Fibroblast of skin of back (primary cell): ENCODE data around the gene GPR158. TPM values are rescaled to one million over a fixed set of nuclear protein-coding genes. Genes with fewer than 3 reads are reported as not detected.
"Not testable (repeated sequence)": the region's sequence is repeated elsewhere in the genome, so short reads cannot be mapped to it uniquely, and the experiment has no call there.

Source experiments
- DNase-seq: peaks from one replicate; pipeline ENCODE4 v3.0.0-alpha.2; 2013
- polyA plus RNA-seq, 2 experiments: library from polyadenylated mRNA; unstranded; fragments of 120-200 nt; gene quantifications; one replicate each; pipeline ENCODE4 v1.2.1, GENCODE V29; 2013; ENCODE audit not compliant: insufficient read length in 2 of 2

The GPR158 gene, protein sequence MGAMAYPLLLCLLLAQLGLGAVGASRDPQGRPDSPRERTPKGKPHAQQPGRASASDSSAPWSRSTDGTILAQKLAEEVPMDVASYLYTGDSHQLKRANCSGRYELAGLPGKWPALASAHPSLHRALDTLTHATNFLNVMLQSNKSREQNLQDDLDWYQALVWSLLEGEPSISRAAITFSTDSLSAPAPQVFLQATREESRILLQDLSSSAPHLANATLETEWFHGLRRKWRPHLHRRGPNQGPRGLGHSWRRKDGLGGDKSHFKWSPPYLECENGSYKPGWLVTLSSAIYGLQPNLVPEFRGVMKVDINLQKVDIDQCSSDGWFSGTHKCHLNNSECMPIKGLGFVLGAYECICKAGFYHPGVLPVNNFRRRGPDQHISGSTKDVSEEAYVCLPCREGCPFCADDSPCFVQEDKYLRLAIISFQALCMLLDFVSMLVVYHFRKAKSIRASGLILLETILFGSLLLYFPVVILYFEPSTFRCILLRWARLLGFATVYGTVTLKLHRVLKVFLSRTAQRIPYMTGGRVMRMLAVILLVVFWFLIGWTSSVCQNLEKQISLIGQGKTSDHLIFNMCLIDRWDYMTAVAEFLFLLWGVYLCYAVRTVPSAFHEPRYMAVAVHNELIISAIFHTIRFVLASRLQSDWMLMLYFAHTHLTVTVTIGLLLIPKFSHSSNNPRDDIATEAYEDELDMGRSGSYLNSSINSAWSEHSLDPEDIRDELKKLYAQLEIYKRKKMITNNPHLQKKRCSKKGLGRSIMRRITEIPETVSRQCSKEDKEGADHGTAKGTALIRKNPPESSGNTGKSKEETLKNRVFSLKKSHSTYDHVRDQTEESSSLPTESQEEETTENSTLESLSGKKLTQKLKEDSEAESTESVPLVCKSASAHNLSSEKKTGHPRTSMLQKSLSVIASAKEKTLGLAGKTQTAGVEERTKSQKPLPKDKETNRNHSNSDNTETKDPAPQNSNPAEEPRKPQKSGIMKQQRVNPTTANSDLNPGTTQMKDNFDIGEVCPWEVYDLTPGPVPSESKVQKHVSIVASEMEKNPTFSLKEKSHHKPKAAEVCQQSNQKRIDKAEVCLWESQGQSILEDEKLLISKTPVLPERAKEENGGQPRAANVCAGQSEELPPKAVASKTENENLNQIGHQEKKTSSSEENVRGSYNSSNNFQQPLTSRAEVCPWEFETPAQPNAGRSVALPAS (N-terminal part only)
- polyA plus RNA-seq (2013, experiment 1 of 2; ENCODE audit: insufficient read length): not detected
- polyA plus RNA-seq (2013, experiment 2 of 2; ENCODE audit: insufficient read length): not detected

DNA sequence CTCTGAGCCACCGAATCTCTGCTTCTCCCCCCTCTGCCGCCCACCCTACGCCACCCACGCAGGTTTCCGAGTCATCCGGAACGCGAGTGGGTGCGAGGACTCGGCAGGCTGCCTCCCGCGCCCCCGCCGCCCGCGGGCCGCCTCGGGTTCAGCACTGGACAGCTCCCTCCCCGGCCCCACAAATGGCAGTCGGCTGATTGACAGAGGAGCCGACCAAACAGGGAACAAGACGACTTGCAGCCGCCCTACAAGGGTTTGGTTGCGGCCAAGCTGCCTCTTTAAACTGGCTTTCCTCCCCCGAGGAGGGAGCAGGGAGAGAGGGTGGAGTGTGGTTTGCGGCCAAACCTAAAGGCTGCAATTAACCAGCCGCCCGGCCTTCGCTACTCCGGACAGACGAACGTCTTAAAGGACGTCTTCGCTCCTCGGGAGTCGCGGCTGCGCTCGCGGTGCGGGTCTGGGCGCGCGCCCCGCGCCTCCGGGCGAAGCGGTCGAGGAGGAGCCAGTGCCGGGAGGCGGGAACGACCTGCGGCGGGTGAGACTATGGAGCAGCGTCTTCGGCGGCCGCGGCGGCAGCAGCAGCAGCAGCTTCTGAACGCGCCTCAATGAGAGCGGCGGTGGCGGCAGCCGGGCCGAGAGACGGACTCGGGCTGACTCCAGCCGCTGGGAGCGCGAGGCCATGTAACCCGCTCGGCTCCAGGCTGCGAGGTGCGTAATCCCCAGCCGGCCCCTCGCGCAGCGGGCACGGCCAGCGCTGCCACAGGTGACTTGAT is at the start of gene GPR158:
Gene GPR158, plus strand, starts transcription at position 541 of the 770 bp plus-strand sequence. CDS start 420 bp downstream, outside the sequence.
- peak; percentile 96 for DNase-seq

DNA sequence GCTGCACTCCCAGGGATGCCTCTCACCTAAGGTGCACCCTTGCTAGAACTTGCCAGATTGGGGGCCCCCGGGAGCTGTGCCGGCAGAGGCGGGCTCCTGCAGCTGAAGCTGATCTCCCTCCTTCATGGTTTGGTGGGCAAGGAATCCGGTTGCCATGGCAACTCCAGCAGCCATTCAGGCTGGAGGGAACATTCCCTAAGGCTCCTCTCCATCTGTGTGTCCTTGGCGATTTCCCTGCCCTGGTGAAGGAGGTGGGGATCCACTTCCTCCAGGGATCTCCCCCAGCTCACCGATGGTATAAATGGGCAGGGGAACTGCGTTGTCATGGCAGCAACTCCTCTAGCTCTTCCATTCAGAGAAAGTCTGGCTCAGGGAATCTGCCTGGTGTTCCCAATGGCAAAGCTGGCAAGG is 49.6 kb upstream of the GPR158 start:
- no peak for DNase-seq

DNA sequence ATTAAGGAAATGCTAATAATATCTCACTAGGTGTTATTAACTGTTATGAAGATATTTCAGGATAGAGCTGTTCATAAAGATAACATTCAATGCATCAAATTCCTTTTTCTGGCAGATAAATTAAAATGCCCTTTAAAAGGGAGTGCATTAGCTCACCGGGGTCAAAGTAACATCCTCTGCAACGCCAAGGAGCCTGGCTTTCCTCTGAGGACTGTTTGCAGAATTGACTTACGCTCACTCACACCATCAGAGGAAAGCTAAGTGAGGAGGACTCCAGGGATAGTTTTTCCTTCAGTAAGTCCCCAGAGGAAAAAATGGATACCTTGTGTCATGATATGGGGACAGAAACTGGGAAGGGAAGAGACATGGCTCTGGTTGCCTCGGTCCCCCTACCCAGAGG is 45.2 kb upstream of the GPR158 start:
- no peak for DNase-seq

DNA sequence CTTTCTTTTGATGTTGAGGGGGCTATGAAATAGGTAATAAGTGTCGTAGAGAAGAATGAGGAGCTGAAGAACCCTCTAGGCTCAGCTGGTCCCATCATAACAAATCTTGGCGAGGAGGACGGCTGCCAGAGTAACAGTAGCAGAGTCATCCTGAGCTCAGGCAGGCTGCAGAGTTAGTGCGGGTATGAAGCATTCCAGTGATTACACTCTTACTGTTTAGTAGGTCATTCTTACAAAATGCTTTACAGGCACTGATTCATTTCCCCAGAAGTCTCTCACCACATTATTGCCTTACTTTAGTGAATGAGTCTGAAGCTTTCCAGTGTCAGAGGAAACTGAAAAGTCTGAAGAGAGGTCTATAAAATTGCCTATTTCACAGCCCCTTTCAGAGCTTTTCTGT is 43.9 kb upstream of the GPR158 start:
- no peak for DNase-seq

DNA sequence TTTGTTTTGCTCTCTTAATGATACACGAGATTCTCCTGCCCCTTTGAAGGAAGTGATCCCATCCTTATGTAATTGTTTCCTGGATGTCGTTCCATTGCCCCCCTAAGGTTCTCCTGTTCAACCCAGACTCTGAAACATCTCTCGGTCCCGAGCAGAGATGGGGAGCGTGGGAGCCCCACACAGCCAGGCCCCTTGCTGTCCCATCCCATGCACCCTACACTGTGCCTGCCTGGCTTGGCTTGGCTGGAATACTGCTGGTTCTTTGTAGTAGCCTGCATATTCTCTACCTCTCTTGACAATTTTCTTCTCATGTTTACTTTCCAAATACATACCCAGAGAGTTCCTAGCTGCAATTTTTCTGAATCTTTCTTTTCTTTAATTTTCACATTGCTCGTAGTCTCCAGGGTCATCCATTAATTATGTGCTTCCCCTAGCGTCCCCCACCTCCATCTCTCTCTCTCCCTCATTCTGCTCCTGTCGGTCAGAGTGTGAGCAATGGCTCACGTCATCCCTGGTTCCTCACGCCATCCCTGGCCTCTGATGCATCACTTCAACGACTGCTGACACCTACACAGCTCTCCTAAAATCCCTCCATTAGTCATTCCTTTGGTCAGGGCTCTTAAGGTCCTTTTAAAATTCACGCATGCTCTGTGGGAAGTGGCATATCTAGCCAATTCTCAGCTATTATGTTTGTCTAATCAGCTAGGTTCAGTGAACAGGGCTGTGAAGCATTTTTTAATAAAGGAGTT is 32.5 kb upstream of the GPR158 start:
- DNase-seq: no peak

DNA sequence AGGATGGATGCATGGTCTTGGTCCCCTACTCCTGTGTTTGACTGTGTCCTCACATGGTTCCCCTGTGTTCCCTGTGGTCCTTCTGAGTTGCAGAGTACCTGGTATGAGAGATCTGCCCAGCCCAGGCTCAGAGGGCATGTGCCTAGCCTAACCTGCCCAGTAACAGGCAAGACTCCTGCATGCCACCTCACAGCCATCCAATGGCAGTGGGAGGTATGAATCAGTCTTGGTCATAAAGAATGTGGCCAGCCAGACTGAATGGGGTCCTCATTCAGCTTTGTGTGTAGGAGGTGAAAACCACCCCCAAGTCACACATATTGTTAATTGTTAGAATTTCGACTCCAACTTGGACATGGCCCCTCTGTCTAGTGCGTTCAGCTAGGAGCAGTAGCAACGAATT is 17.2 kb upstream of the GPR158 start:
- DNase-seq: no peak

DNA sequence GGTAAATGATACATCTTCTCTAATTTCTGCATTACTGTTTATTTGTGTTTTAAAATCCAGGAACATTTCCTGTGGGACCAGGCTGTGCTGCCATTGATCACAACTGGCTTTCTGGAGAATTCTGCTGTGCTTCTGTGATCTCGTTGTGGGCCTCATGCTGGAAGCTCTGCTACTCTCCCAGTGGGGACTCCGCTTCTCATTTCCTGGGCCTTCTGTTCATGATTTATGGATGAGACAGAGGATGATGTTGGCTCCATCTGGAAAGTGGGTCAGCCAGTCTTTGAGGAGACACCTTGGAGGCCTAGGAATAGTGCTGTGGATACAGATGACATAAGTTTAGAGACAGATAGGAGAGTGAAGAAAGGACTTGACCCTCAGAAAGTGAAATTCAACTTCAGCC is 15.2 kb upstream of the GPR158 start:
- no peak for DNase-seq

DNA sequence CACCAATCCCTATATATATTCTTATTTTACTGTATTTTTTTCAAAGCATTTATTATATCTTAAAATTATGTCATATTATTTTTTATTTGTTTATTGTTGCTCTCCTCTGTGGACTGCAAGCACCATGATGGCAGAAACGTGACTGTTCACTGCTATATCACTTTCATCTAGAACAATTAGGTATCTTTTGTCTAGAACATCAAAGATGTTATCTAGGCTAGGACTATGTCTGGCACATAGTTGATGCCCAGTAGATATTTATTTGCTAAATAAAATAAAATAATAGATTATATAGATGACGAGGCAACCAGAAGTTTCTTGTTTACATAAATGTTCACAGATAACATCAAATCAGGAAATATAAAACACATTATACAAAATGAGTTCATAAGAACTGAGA is 12.4 kb upstream of the GPR158 start:
- no peak for DNase-seq

DNA sequence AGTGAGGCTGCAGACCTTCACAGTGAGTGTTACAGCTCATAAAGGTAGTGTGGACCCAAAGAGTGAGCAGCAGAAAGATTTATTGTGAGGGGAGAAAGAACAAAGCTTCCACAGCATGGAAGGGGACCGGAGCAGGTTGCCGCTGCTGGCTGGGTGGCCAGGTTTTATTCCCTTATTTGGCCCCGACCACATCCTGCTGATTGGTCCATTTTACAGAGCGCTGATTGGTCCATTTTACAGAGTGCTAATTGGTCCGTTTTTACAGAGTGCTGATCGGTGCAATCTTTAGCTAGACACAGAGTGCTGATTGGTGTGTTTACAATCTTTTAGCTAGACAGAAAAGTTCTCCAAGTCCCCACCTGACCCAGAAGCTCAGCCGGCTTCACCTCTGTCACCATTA is 11.3 kb upstream of the GPR158 start:
- DNase-seq: not testable (repeated sequence)

DNA sequence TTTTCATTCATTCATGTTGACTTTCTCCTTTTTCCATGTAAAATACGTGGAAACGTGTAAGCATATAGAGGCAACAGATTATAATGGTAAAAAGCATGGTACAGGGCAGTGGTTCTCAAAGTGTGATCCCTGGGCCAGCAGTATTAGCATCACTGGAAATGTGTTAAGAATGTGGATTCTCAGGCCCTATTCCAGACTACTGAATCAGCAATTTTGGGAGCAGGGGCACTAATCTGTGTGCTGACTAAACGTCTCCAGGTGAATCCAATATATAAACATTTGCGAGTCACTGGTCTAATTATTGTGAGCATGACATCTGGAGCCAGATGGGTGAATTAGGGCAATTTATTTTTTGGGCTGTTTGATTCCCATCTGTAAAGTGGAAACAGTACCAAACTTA is 5.1 kb upstream of the GPR158 start:
- no peak for DNase-seq

DNA sequence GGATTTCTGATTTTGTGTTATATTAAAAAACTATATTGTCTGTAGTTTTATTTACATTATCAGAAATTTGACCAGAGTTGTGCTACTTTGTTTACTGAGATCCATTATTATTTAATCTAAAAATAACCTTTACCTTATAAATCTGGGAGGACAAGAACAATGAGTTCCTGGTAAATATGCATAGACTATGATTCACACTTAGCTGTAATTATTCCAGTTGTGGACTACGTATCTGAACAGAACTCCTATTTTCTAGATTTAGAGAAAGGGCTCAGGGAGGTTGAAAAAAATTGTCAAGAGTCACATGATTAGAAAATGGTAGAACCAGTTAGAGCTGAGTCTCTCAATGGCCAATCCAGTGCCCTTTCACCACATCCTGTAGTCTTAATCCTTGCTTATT is 4.2 kb upstream of the GPR158 start:
- no peak for DNase-seq

DNA sequence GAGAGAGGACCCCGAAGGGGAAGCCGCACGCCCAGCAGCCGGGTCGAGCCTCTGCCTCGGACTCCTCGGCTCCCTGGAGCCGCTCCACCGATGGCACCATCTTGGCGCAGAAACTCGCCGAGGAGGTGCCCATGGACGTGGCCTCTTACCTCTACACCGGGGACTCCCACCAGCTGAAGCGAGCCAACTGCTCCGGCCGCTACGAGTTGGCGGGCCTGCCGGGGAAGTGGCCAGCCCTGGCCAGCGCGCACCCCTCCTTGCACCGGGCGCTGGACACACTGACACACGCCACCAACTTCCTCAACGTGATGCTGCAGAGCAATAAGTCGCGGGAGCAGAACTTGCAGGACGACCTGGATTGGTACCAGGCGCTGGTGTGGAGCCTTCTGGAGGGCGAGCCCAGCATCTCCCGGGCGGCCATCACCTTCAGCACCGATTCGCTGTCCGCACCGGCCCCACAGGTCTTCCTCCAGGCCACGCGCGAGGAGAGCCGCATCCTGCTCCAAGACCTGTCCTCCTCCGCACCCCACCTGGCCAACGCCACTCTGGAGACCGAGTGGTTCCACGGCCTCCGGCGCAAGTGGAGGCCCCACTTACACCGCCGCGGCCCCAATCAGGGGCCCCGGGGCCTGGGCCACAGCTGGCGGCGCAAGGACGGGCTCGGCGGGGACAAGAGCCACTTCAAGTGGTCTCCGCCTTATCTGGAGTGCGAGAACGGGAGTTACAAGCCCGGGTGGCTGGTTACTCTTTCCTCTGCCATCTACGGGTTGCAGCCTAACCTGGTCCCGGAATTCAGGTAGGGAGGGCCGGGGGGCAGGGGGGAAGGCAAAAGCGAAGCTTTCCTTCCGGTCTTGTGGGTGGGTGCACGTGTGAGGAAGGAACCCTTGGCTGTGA is 973 bp downstream of the GPR158 start:
- no peak for DNase-seq

DNA sequence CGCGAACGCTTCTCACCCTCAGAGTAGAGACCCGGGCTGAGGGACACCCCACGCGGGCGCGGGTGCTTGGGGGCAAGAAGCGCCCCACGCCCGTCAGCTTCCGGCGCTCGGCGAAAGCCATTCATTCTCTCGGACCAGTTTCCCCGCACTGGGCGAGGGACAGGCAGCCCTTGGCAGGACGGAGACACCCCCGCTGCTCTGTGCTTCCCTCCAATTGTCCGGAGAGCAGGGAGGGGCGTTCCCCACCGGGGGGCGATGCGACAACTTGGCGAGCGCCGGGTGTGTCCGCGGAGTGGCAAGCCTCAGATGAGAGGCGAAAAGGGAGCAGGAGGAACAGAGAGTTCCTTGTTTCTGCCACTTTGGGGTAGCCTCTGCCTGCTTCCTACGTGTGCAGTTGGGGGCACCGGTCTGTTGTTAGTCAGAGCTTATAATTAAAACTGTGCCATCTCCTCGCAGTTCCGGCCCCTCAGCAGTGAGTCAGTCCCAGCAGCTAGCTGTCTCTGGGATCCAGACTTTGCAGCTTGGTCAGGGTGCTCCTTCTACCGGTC is 1.7 kb downstream of the GPR158 start:
- no peak for DNase-seq

DNA sequence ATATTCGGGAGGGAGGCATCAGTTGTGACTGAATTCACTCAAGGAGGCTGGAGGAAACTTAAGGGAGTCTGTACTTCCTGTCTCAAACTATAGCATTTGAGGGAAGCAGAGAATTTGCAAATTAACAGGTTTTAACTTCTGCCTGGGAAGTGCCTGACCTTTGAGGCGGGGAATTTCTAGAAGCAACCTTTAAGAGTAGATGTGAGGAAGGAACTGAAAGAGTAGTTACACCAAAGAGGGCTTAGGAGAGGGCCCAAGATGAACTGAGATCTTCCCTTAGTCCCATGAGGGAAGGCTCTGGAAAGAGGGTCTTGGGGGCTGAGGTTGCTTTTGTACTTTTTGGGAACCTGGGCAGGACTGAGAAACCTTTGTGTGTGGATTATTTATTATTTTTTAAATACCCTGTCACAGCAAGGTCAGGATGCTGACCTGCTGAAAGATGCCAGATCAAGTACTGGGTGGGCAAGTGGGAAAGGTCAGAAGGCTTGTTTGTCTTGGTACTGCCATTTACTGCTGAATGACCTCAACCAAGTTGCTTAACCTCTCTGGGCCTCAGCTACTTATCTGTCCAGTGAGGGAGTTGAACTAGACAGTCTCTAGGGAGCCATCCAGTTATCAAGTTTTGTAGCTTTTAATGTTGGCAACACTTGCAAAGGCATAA is 2.4 kb downstream of the GPR158 start:
- no peak for DNase-seq

DNA sequence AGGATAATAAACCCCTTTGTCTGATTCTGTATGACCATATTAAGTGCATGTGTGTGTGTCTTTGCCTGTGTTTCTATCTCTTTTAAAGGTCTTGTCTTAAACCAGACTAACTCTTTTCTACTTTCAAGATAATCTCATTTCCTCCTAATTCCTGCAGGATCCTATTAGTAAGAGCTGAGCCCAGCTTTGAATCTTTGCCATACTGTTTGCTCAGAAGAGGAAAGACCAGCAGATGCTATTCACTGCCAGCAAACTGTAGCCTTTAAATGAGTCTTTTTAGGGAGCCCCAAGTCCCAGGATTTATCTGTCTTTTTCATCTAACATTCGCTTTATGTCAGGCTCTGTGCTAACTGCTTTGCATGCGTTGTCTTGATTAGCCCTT is 2.9 kb downstream of the GPR158 start:
- no peak for DNase-seq

DNA sequence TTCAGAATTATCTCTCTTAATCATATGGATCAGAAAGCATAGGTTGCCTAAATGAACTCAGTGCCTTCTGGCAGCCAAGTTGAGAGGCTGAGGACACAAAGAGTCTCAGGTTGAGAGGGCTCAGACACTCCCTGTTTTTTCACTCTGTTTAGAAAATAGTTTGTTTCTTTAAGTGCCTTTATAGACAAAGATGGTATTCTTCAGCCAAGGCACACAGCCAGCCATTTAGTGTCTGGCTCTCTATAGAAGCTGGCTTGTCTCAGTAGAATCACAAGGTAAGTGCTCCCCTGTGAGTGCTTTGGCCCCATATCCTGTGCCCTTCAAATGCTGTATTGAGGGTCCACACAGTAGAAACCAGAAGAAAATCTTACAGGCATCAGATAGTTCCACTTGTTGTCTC is 3.6 kb downstream of the GPR158 start:
- DNase-seq: no peak

DNA sequence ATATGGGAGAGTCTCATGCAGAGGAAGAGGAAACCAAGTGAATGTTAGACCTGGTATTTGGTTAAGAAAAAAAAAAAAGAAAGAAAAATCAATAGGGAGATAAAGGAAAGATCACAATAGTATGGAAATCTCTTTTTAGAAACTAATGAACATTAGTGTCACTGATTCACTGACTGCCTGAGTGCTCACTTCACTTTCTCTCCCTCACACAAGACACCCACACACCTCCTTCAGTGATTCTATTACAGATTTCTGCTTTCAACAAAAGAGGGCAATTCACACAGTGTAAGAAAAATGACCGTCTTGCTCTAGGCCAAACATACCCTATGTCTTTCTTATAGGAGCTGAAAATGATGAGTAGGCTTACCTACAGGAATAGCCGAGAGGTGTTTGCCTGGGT is 6.0 kb downstream of the GPR158 start:
- no peak for DNase-seq

DNA sequence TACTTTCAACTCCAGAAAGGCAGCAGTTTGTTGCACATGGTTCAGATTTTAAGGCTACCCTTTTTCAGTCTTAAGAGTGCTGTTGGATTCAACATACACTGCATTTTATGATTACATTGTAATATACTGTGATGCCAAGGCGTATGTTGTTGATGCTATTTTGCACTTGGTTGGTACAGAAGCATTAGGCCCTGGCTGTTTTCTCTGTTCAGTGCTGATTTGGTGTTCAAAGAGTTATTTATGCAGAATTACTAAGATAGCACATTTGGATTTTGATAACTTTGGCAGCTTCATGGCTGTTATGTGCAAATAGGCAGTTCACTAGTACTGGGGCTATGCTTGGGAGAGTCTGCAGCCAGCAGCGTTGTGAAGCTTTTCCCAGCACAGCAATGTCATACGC is 7.8 kb downstream of the GPR158 start:
- no peak for DNase-seq

DNA sequence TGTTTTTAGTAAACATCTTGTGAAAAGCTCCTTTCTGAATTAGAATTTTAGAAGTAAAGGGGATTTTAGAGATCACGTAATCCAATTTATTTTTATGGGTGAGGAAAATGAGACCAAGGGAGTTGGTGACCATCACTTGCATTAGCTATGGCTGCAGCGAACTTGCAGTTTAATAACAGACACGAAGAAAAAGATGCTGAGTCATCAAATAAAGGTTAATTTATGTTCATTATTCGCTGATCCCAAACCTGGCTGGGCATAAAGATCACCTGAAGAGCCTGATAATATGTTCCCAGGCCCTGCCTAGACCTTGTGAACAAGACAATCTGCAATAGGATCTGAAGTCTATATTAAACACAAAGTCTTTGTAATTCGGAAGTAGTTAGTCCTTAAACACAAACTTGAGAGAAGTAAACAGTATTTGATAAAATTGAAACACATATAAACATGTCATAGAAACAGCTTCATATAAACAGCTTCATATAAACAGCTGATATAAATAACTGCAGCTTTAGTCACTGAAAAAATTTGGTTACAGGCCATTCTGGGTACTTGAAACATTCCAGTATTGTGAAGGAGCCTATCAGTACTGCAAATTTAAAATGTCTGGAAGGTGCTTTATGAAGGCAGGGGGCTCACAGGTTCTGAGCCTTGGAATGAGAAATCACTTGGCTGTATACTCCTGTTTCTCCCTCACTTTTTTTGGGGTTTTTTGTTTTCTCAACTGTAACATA is 16.5 kb downstream of the GPR158 start:
- no peak for DNase-seq
